Tibial nerve (tissue), 4 donors: ENCODE data around the gene B3GNT8. TPM values are rescaled to one million over a fixed set of nuclear protein-coding genes. Genes with fewer than 3 reads are reported as not detected.
"Not testable (repeated sequence)": the region's sequence is repeated elsewhere in the genome, so short reads cannot be mapped to it uniquely, and the experiment has no call there.

ENCODE experiments used
- DNase-seq, 2 donors: peaks; one replicate each; pipeline ENCODE4 v3.0.0-alpha.2; 2019; ENCODE audit warnings: low spot score in 2 of 2
- H3K27ac ChIP-seq, 4 donors: fragments of 200-600 bp; sonication (generic) in 3 of 4; one replicate each; pipeline ENCODE4 v1.5.1; 2017 to 2019; ENCODE audit warnings: mild to moderate bottlenecking in 1 of 4
- H3K27me3 ChIP-seq, 2 donors: fragments of 200-600 bp; sonication (generic) in 1 of 2; one replicate each; pipeline versions ENCODE4 v1.5.1 to v1.6.0; 2017 to 2019
- H3K36me3 ChIP-seq, 3 donors: fragments of 200-600 bp; sonication (generic); one replicate each; pipeline ENCODE4 v1.5.1; 2018 to 2019
- H3K4me1 ChIP-seq, 4 donors: fragments of 200-600 bp; sonication (generic) in 3 of 4; one replicate each; pipeline ENCODE4 v1.5.1; 2017 to 2019
- H3K4me3 ChIP-seq, 4 donors: fragments of 200-600 bp; sonication (generic) in 3 of 4; one replicate each; pipeline ENCODE4 v1.5.1; 2017 to 2019; ENCODE audit warnings: mild to moderate bottlenecking in 1 of 4, moderate library complexity in 1 of 4
- H3K9me3 ChIP-seq, 4 donors: fragments of 200-600 bp; sonication (generic) in 3 of 4; one replicate each; pipeline ENCODE4 v1.5.1; 2017 to 2019
- EP300 ChIP-seq, 2 donors: sonication (generic); formaldehyde crosslinking; IDR thresholded peaks; one replicate each; pipeline ENCODE4 v1.6.1; 2017; ENCODE audit warnings: antibody characterized with exemption in 2 of 2, mild to moderate bottlenecking in 1 of 2
- POLR2A ChIP-seq, 2 donors: fragments of 450-650 bp; IDR thresholded peaks; one replicate each; pipeline ENCODE4 v1.6.1; 2017; ENCODE audit warnings: antibody characterized with exemption in 2 of 2, mild to moderate bottlenecking in 2 of 2, moderate library complexity in 2 of 2
- WGBS, 2 donors: methylation state at CpG; one replicate each; pipeline ENCODE4 v1.1.5; 2018; 5-methylcytosine and 5-hydroxymethylcytosine counted together
- total RNA-seq, 4 donors: library from RNA; depleted of rRNA; stranded (reverse); fragments of >200 nt; gene quantifications; one replicate each; pipeline ENCODE4 v1.1.0, GENCODE V29; 2016
- TF ChIP-seq, protein P1 (sequence below), 5 experiments: fragments of 200-600 bp in 3 of 5; fragments of 450-650 bp in 2 of 5; sonication (generic) in 3 of 5; IDR thresholded peaks; one replicate each; pipeline ENCODE4 v1.5.1; 2016 to 2019; ENCODE audit warnings: antibody characterized with exemption in 5 of 5, mild to moderate bottlenecking in 3 of 5, moderate library complexity in 2 of 5

B3GNT8 gene
- total RNA-seq, 4 donors from 2014 or later, result 3.8 to 9.0 (median 5.7) TPM

GRCh38 chr19:41395355-41395754, 31.8 kb downstream of the B3GNT8 start:
- no peak for DNase-seq
- Histone ChIP-seq H3K27me3 (no peaks in the 10 kb centered on the region), H3K4me3 (no peak overlapping the region), H3K27ac (no peak overlapping the region), H3K9me3 (no peaks in the 10 kb centered on the region), H3K4me1 (peaks cover 0 to 38% (median 23%) of the 10 kb centered on the region in 4 donors), H3K36me3 (peaks cover 0 to 26% (median 6%) of the 10 kb centered on the region in 3 donors)
- TF ChIP-seq POLR2A (IDR thresholded peaks at IDR 0.05) (no peak), EP300 (IDR thresholded peaks at IDR 0.05) (no peak)
- TF ChIP-seq, protein P1, sequence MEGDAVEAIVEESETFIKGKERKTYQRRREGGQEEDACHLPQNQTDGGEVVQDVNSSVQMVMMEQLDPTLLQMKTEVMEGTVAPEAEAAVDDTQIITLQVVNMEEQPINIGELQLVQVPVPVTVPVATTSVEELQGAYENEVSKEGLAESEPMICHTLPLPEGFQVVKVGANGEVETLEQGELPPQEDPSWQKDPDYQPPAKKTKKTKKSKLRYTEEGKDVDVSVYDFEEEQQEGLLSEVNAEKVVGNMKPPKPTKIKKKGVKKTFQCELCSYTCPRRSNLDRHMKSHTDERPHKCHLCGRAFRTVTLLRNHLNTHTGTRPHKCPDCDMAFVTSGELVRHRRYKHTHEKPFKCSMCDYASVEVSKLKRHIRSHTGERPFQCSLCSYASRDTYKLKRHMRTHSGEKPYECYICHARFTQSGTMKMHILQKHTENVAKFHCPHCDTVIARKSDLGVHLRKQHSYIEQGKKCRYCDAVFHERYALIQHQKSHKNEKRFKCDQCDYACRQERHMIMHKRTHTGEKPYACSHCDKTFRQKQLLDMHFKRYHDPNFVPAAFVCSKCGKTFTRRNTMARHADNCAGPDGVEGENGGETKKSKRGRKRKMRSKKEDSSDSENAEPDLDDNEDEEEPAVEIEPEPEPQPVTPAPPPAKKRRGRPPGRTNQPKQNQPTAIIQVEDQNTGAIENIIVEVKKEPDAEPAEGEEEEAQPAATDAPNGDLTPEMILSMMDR (IDR thresholded peaks at IDR 0.05), result no peak
- WGBS, 2 donors, result 63 to 68% methylated on average over 6 of the region's 6 CpGs

GRCh38 chr19:41392775-41393174, 34.4 kb downstream of the B3GNT8 start:
- Histone ChIP-seq H3K4me3 (no peak overlapping the region), H3K9me3 (no peaks in the 10 kb centered on the region), H3K36me3 (peaks cover 0 to 52% (median 11%) of the 10 kb centered on the region in 3 donors), H3K4me1 (peaks cover 0 to 17% (median 12%) of the 10 kb centered on the region in 4 donors), H3K27me3 (no peaks in the 10 kb centered on the region), H3K27ac (no peak overlapping the region)
- TF ChIP-seq, protein P1 (IDR thresholded peaks at IDR 0.05), result no peak
- TF ChIP-seq EP300 (IDR thresholded peaks at IDR 0.05), result no peak
- TF ChIP-seq POLR2A (IDR thresholded peaks at IDR 0.05), result no peak
- WGBS, 2 donors, result 80 to 83% methylated on average over 12 of the region's 12 CpGs
- no peak for DNase-seq

GRCh38 chr19:41391618-41392017, 35.6 kb downstream of the B3GNT8 start:
- 84 to 91% methylated on average over 11 of the region's 11 CpGs for WGBS, 2 donors

DNA sequence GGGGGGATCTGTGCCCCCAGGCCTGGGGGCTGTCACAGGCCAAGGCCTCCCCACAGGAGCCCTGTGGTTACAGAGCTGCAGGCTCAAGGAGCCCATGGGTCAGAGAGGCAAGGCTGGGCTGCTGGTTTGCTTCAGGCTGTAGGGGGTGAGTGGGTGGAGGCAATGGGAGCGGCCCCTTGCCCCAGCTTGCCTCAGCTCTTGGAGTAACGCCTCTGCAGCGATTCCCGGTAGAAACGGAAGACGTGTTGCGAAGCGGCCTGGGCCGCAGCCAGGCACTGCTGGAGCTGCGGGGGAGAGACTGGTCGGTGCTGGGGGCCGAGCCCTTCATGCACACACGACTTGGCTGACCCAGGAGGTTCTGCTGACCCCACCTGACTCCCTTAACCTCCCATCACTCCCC, 40.7 kb downstream of the B3GNT8 start:
- H3K9me3 ChIP-seq, result no peaks in the 10 kb centered on the region
- no peaks in the 10 kb centered on the region for H3K27me3 ChIP-seq
- DNase-seq, result no peak
- H3K27ac ChIP-seq, result no peak overlapping the region
- TF ChIP-seq, protein P1 (IDR thresholded peaks at IDR 0.05), result no peak
- TF ChIP-seq EP300 (IDR thresholded peaks at IDR 0.05) (no peak), POLR2A (IDR thresholded peaks at IDR 0.05) (no peak)
- H3K4me3 ChIP-seq, result no peak overlapping the region
- 65 to 73% methylated on average over 13 of the region's 13 CpGs for WGBS, 2 donors
- peaks cover 0 to 95% (median 5%) of the 10 kb centered on the region in 3 donors for H3K36me3 ChIP-seq
- no peaks in the 10 kb centered on the region for H3K4me1 ChIP-seq

More at GRCh38 chr19:41391618-41392017, 35.6 kb downstream of the B3GNT8 start:
- Histone ChIP-seq H3K27ac (no peak overlapping the region), H3K4me1 (peaks cover 0 to 14% (median 8%) of the 10 kb centered on the region in 4 donors), H3K4me3 (no peak overlapping the region), H3K27me3 (no peaks in the 10 kb centered on the region), H3K36me3 (peaks cover 0 to 63% (median 11%) of the 10 kb centered on the region in 3 donors), H3K9me3 (no peaks in the 10 kb centered on the region)
- DNase-seq, result no peak
- TF ChIP-seq, protein P1 (IDR thresholded peaks at IDR 0.05), result no peak
- TF ChIP-seq EP300 (IDR thresholded peaks at IDR 0.05), result no peak
- TF ChIP-seq POLR2A (IDR thresholded peaks at IDR 0.05), result no peak

DNA sequence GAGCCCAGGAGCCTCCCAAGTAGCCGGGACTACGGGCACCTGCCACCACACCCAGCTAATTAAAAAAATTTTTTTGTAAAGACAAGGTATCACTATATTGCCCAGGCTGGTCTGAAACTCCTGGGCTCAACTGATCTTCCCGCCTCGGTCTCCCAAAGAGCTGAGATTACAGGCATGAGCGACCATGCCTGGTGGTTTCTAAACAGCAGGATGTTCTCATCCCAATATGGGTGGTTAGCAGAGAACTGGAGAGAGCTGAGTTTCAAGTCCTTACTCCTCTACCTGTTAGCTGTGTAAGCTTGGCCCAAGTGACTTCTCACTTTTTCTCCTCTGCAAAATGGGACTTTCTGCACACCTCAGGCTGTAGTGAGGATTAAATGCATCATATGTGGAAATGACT, 42.8 kb downstream of the B3GNT8 start:
- no peak overlapping the region for H3K27ac ChIP-seq
- no peak for DNase-seq
- H3K4me1 ChIP-seq, result peaks cover 0 to 3% (median 0%) of the 10 kb centered on the region in 4 donors
- no peak overlapping the region for H3K4me3 ChIP-seq
- H3K27me3 ChIP-seq, result no peaks in the 10 kb centered on the region
- no peaks in the 10 kb centered on the region for H3K9me3 ChIP-seq
- TF ChIP-seq, protein P1 (IDR thresholded peaks at IDR 0.05), result no peak
- TF ChIP-seq POLR2A (IDR thresholded peaks at IDR 0.05), result no peak
- no peak for TF ChIP-seq EP300 (IDR thresholded peaks at IDR 0.05)
- H3K36me3 ChIP-seq, result peaks cover 0 to 84% (median 1%) of the 10 kb centered on the region in 3 donors
- 91 to 93% methylated on average over 5 of the region's 5 CpGs for WGBS, 2 donors

DNA sequence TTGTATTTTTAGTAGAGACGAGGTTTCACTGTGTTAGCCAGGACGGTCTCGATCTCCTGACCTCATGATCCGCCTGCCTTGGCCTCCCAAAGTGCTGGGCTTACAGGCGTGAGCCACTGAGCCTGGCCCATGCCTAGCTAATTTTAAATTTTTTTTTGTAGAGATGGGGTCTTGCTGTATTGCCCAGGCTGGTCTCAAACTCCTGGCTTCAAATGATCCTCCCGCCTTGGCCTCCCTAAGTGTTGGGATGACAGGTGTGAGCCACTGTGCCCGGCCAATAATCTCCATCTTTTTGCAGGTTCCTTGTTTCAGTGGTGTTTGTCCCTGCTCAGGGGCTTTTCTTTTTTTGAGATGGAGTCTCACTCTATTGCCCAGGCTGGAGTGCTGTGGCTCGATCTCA, 45.6 kb downstream of the B3GNT8 start:
- H3K27me3 ChIP-seq, DNase-seq, H3K9me3 ChIP-seq, H3K27ac ChIP-seq, H3K4me3 ChIP-seq: not testable (repeated sequence)
- peaks cover 0 to 22% (median 0%) of the 10 kb centered on the region in 4 donors for H3K4me1 ChIP-seq
- peaks cover 0 to 56% (median 0%) of the 10 kb centered on the region in 3 donors for H3K36me3 ChIP-seq
- 92 to 95% methylated on average over 8 of the region's 8 CpGs for WGBS, 2 donors
